ENCODE results near the gene CST1.

CST1 gene

GRCh38 chr20:23702021-23702420, 48.7 kb downstream of the CST1 start:
- no peak for DNase-seq (ENCODE audit: low spot score)

DNA sequence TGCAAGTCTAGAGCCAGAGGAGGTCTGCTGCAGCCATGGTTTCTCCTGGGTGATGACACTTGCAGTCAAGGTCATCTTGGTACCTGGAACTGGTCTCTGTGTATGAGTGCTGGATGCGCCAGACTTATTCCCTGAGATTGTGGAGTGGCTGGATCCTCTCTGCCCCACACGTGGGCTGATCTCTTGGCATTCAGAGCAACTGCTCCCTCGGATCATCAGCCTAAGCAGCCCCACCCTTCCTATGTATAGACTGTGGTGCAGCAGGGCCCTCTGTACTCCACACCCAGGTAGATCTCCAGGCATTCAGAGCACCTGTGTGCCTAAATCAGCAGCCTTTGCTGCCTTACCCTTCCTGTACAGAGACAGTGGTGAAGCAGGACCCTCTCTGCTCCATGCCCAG, 49.8 kb downstream of the CST1 start:
- no peak for DNase-seq (ENCODE audit: low spot score)

DNA sequence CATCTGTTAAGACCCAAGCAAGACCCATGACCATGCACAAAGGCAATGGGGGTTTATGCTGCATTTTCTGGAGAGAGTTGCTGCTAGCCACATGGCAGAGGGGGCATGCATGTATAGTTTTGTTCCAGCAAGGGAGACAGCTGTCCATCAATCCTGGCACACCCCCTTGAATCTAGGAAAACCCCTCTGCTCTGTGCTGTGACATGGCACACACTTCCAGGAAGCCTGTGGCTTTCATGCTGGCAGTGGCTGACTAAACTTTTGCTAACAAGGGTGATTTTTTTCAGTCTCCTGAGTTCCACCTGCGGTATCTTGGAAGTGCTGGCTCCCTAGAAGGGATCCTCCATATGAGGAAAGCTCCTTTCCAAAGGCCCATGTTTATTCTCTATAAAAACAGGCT, 52.8 kb downstream of the CST1 start:
- no peak for DNase-seq (ENCODE audit: low spot score)

Measured in AG08396 (cell line).